ENCODE measurements around the gene PXYLP1. TPM values are rescaled to one million over a fixed set of nuclear protein-coding genes. Genes with fewer than 3 reads are reported as not detected.

PXYLP1 gene
- total and polyA plus RNA-seq, 2 of the 8 experiments (the other 6 are each of a cell fraction or from before 2014, with no cell fraction given), result 19.4 to 20.6 TPM

- Histone ChIP-seq H3K27ac (ENCODE audit: low read depth, low read length) (no peak overlapping the region), H3K4me1 (replicated peaks in 1 of 4; ENCODE audit: control insufficient read depth in 3 of 4, insufficient read depth in 4 of 4, low read length in 3 of 4) (no peaks in the 10 kb centered on the region; a peak in 2 of 7 replicates), H3K18ac (ENCODE audit: extremely low read depth, low read length) (no peak overlapping the region), H3K4ac (replicated peaks; ENCODE audit: insufficient read length, low read depth, low read length) (no peak overlapping the region), H3K23ac (ENCODE audit: insufficient read length) (no peak overlapping the region), H2BK15ac (ENCODE audit: low read length) (no peak overlapping the region), H3K79me1 (ENCODE audit: low read depth, low read length) (no peaks in the 10 kb centered on the region), H4K91ac (replicated peaks; ENCODE audit: insufficient read length, low read length) (no peak overlapping the region), H2BK20ac (ENCODE audit: low read length) (no peak overlapping the region), H3K36me3 (ENCODE audit: control insufficient read depth in 2 of 4, insufficient read depth in 4 of 4, low read length in 3 of 4) (no peaks in the 10 kb centered on the region), H2BK120ac (replicated peaks; ENCODE audit: low read depth, low read length) (no peak overlapping the region), H4K8ac (ENCODE audit: extremely low read depth, insufficient read depth, low read length) (no peak overlapping the region), H4K20me1 (replicated peaks in 1 of 2; ENCODE audit: control insufficient read depth in 1 of 2, insufficient read depth in 2 of 2, low read length in 2 of 2) (peaks cover 0 to 1% of the 10 kb centered on the region in 2 experiments), H2BK12ac (ENCODE audit: low read depth, low read length) (0 out of 2 replicates have a peak overlapping the region, but pooled peaks have one; percentile 5), H3K27me3 (replicated peaks in 1 of 4; ENCODE audit: control insufficient read depth in 3 of 4, extremely low read depth in 1 of 4, insufficient read depth in 3 of 4, low read length in 3 of 4) (peaks cover 0 to 7% (median 3%) of the 10 kb centered on the region in 4 experiments; a peak in 1 of 7 replicates), H3K9ac (replicated peaks in 1 of 4; ENCODE audit: extremely low read depth in 1 of 4, low read depth in 3 of 4, low read length in 3 of 4) (no peak overlapping the region), H3K56ac (replicated peaks; ENCODE audit: insufficient read length, low read depth, low read length) (no peak overlapping the region), H3K14ac (ENCODE audit: insufficient read length) (no peak overlapping the region), H2AK5ac (ENCODE audit: low read depth, low read length) (no peak overlapping the region), H4K5ac (ENCODE audit: insufficient read length, low read depth, low read length) (no peak overlapping the region), H2AFZ (ENCODE audit: low read length) (no peak overlapping the region), H3K9me3 (ENCODE audit: insufficient read depth in 2 of 2, low read depth in 1 of 2, low read length in 1 of 2) (peaks cover 4 to 7% of the 10 kb centered on the region in 2 experiments; a peak in 2 of 4 replicates), H3K23me2 (ENCODE audit: low read depth, low read length) (no peaks in the 10 kb centered on the region), H3K4me2 (ENCODE audit: insufficient read depth in 1 of 2, low read depth in 2 of 2, low read length in 2 of 2) (no peak overlapping the region), H2BK5ac (ENCODE audit: low read depth, low read length) (no peak overlapping the region), H3K79me2 (ENCODE audit: control insufficient read depth in 1 of 2, insufficient read depth in 2 of 2, low read length in 2 of 2) (no peaks in the 10 kb centered on the region), H3K4me3 (ENCODE audit: extremely low read depth in 1 of 4, insufficient read depth in 2 of 4, low read depth in 3 of 4, low read length in 4 of 4) (no peak overlapping the region)
- peak in 1 of 2 experiments; percentile 68 for DNase-seq (ENCODE audit: low read depth in 1 of 2, low spot score in 2 of 2)
- FAIRE-seq, result peak; percentile 36
- ChIA-PET POLR2A (ENCODE audit: partially characterized antibody) (no interaction called here), CTCF (ENCODE audit: partially characterized antibody) (interaction anchor here (0.7 to 16.2 kb wide), 35 partner anchors 8 to 521 kb away, joined by 3 to 349 read pairs (median 4); partner anchors contain the start of gene PXYLP1)
- 82% methylated on average over 13 of the region's 13 CpGs; no CpG with 5 or more reads in 1 of the 2 experiments for WGBS, 2 experiments (ENCODE audit: extremely low coverage in 1 of 2, insufficient coverage in 1 of 2, insufficient read length in 1 of 2, insufficient replicate concordance in 2 of 2, low coverage in 1 of 2, low lambda C conversion rate in 2 of 2, missing lambda C conversion rate in 1 of 2)
- no peak for TF ChIP-seq HDAC2 (IDR thresholded peaks at IDR 0.05; ENCODE audit: borderline replicate concordance in 1 of 2, low read depth in 2 of 2, low read length in 2 of 2)
- TF ChIP-seq SIRT6 (IDR thresholded peaks at IDR 0.05; ENCODE audit: low read length), result no peak
- no peak for TF ChIP-seq HDAC6 (IDR thresholded peaks at IDR 0.05; ENCODE audit: low read depth, low read length)
- TF ChIP-seq, protein P1, sequence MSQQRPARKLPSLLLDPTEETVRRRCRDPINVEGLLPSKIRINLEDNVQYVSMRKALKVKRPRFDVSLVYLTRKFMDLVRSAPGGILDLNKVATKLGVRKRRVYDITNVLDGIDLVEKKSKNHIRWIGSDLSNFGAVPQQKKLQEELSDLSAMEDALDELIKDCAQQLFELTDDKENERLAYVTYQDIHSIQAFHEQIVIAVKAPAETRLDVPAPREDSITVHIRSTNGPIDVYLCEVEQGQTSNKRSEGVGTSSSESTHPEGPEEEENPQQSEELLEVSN (IDR thresholded peaks at IDR 0.05), result no peak
- peak; percentile 64 to 71 for TF ChIP-seq RAD21 (IDR thresholded peaks at IDR 0.05 in 1 of 2, conservative IDR thresholded peaks at IDR 0.05 in 1 of 2; ENCODE audit: low read depth in 2 of 2, low read length in 2 of 2)
- no peak for TF ChIP-seq SP2 (IDR thresholded peaks at IDR 0.05; ENCODE audit: low read length)
- no peak for TF ChIP-seq KDM5A (IDR thresholded peaks at IDR 0.05; ENCODE audit: low read length)
- no peak for TF ChIP-seq TAF1 (IDR thresholded peaks at IDR 0.05; ENCODE audit: low read depth, low read length)
These were observed 72.0 kb downstream of the PXYLP1 start for GRCh38 chr3:141303481-141304223.
